H1 (cell line): Measurements from ENCODE around the gene MTX1. TPM values are rescaled to one million over a fixed set of nuclear protein-coding genes. Genes with fewer than 3 reads are reported as not detected.

Experiments
- CTCF ChIA-PET: fragments of 300-600 bp; sonication (Branson Sonifier 250); formaldehyde crosslinking; loops from one replicate; lab custom pipeline; 2021; ENCODE audit not compliant: partially characterized antibody; lab: Charles Lee
- POLR2A ChIA-PET: fragments of 300-600 bp; sonication (Branson Sonifier 250); formaldehyde crosslinking; loops from one replicate; lab custom pipeline; 2021; ENCODE audit warnings: inconsistent platforms; ENCODE audit not compliant: partially characterized antibody; lab: Charles Lee
- DNase-seq, 2 experiments: peaks; one replicate each; pipeline versions ENCODE4 v3.0.0 to v3.0.0-alpha.2; 2010 to 2022; ENCODE audit warnings: low spot score in 2 of 2, low read depth in 1 of 2, mixed read lengths in 1 of 2
- FAIRE-seq: peaks from 2 replicates; lab custom pipeline; 2011; peaks lifted over from hg19 to GRCh38; lab: Jason Lieb, UNC
- H2AFZ ChIP-seq: 2 replicates; pipeline ENCODE4 v1.8.1; 2012; ENCODE audit warnings: low read length, inconsistent platforms
- H2AK5ac ChIP-seq: 2 replicates; pipeline ENCODE4 v1.6.1; 2013; ENCODE audit warnings: low read depth, low read length
- H2BK120ac ChIP-seq: replicated peaks from 2 replicates; pipeline ENCODE3; 2013; ENCODE audit warnings: low read depth, low read length, inconsistent platforms
- H2BK12ac ChIP-seq: 2 replicates; pipeline ENCODE4 v1.6.1; 2013; ENCODE audit warnings: low read depth, low read length
- H2BK15ac ChIP-seq: 2 replicates; pipeline ENCODE4 v1.6.1; 2013; ENCODE audit warnings: low read length
- H2BK20ac ChIP-seq: 2 replicates; pipeline ENCODE4 v1.6.1; 2013; ENCODE audit warnings: low read length
- H2BK5ac ChIP-seq: 2 replicates; pipeline ENCODE4 v1.6.1; 2013; ENCODE audit warnings: low read depth, low read length
- H3K14ac ChIP-seq: 2 replicates; pipeline ENCODE4 v1.6.1; 2013; ENCODE audit warnings: inconsistent platforms; ENCODE audit not compliant: insufficient read length
- H3K18ac ChIP-seq: 2 replicates; pipeline ENCODE4 v1.6.1; 2013; ENCODE audit warnings: low read length; ENCODE audit errors: extremely low read depth
- H3K23ac ChIP-seq: 2 replicates; pipeline ENCODE4 v1.6.1; 2013; ENCODE audit warnings: inconsistent platforms; ENCODE audit not compliant: insufficient read length
- H3K23me2 ChIP-seq: 2 replicates; pipeline ENCODE4 v1.6.1; 2013; ENCODE audit warnings: low read depth, low read length
- H3K27ac ChIP-seq: 2 replicates; pipeline ENCODE4 v1.6.1; 2011; ENCODE audit warnings: low read depth, low read length, inconsistent platforms
- H3K27me3 ChIP-seq, 4 experiments: replicated peaks in 1 of 4; 1 replicate in 1 of 4; 2 replicates in 3 of 4; pipeline versions ENCODE4 v1.6.1 to v1.8.1; 2011 to 2013; ENCODE audit warnings: low read length in 3 of 4, mild to moderate bottlenecking in 3 of 4, inconsistent platforms in 2 of 4, mixed read lengths in 2 of 4, moderate library complexity in 1 of 4; ENCODE audit not compliant: control insufficient read depth in 3 of 4, insufficient read depth in 3 of 4; ENCODE audit errors: extremely low read depth in 1 of 4
- H3K36me3 ChIP-seq, 4 experiments: 2 replicates each; pipeline versions ENCODE4 v1.6.1 to v1.8.1; 2011 to 2013; ENCODE audit warnings: mild to moderate bottlenecking in 4 of 4, low read length in 3 of 4, moderate library complexity in 2 of 4, control low read depth in 1 of 4, inconsistent platforms in 1 of 4; ENCODE audit not compliant: insufficient read depth in 4 of 4, control insufficient read depth in 2 of 4
- H3K4ac ChIP-seq: replicated peaks from 2 replicates; pipeline ENCODE3; 2013; ENCODE audit warnings: low read length, low read depth, mixed read lengths, inconsistent platforms; ENCODE audit not compliant: insufficient read length
- H3K4me1 ChIP-seq, 4 experiments: replicated peaks in 1 of 4; 1 replicate in 1 of 4; 2 replicates in 3 of 4; pipeline versions ENCODE4 v1.6.1 to v1.8.1; 2011 to 2013; ENCODE audit warnings: low read length in 3 of 4, inconsistent platforms in 2 of 4, mixed read lengths in 1 of 4; ENCODE audit not compliant: insufficient read depth in 4 of 4, control insufficient read depth in 3 of 4
- H3K4me2 ChIP-seq, 2 experiments: 2 replicates each; pipeline versions ENCODE4 v1.6.1 to v1.8.1; 2011 to 2013; ENCODE audit warnings: low read depth in 2 of 2, low read length in 2 of 2, control low read depth in 1 of 2, inconsistent platforms in 1 of 2, mild to moderate bottlenecking in 1 of 2; ENCODE audit not compliant: insufficient read depth in 1 of 2
- H3K4me3 ChIP-seq, 4 experiments: fragments of 200-600, 300-600 bp in 1 of 4; sonication (generic), shearing (Covaris generic), sonication (Bioruptor Twin) in 1 of 4; 2 replicates each; pipeline versions ENCODE4 v1.5.1 to v1.8.1; 2011 to 2016; ENCODE audit warnings: low read length in 4 of 4, low read depth in 3 of 4, control low read depth in 2 of 4, inconsistent platforms in 2 of 4, mild to moderate bottlenecking in 2 of 4, mixed read lengths in 1 of 4, moderate library complexity in 1 of 4; ENCODE audit not compliant: insufficient read depth in 2 of 4; ENCODE audit errors: extremely low read depth in 1 of 4
- H3K56ac ChIP-seq: replicated peaks from 2 replicates; pipeline ENCODE3; 2013; ENCODE audit warnings: low read depth, mild to moderate bottlenecking, mixed read lengths, low read length, inconsistent platforms; ENCODE audit not compliant: insufficient read length
- H3K79me1 ChIP-seq: 2 replicates; pipeline ENCODE4 v1.6.1; 2013; ENCODE audit warnings: low read depth, low read length, control low read depth
- H3K79me2 ChIP-seq, 2 experiments: 2 replicates each; pipeline versions ENCODE4 v1.6.1 to v1.8.1; 2012 to 2013; ENCODE audit warnings: low read length in 2 of 2, mild to moderate bottlenecking in 2 of 2, inconsistent platforms in 1 of 2; ENCODE audit not compliant: insufficient read depth in 2 of 2, control insufficient read depth in 1 of 2
- H3K9ac ChIP-seq, 4 experiments: replicated peaks in 1 of 4; 1 replicate in 1 of 4; 2 replicates in 3 of 4; pipeline versions ENCODE4 v1.6.1 to v1.8.1; 2011 to 2013; ENCODE audit warnings: low read depth in 3 of 4, low read length in 3 of 4, control low read depth in 2 of 4, mild to moderate bottlenecking in 2 of 4, moderate library complexity in 2 of 4, inconsistent platforms in 1 of 4; ENCODE audit errors: extremely low read depth in 1 of 4
- H3K9me3 ChIP-seq, 2 experiments: 2 replicates each; pipeline versions ENCODE4 v1.6.1 to v1.8.1; 2012 to 2013; ENCODE audit warnings: mild to moderate bottlenecking in 2 of 2, moderate library complexity in 2 of 2, control low read depth in 1 of 2, inconsistent platforms in 1 of 2, low read depth in 1 of 2, low read length in 1 of 2, mixed read lengths in 1 of 2; ENCODE audit not compliant: insufficient read depth in 2 of 2
- H4K20me1 ChIP-seq, 2 experiments: replicated peaks in 1 of 2; 2 replicates each; pipeline versions ENCODE3 to v1.8.1; 2011 to 2013; ENCODE audit warnings: inconsistent platforms in 2 of 2, low read length in 2 of 2, mild to moderate bottlenecking in 1 of 2; ENCODE audit not compliant: insufficient read depth in 2 of 2, control insufficient read depth in 1 of 2
- H4K5ac ChIP-seq: 2 replicates; pipeline ENCODE4 v1.6.1; 2013; ENCODE audit warnings: low read length, low read depth, mixed read lengths, inconsistent platforms; ENCODE audit not compliant: insufficient read length
- H4K8ac ChIP-seq: 2 replicates; pipeline ENCODE4 v1.8.0; 2013; ENCODE audit warnings: mild to moderate bottlenecking, moderate library complexity, low read length, inconsistent platforms; ENCODE audit not compliant: insufficient read depth; ENCODE audit errors: extremely low read depth
- H4K91ac ChIP-seq: replicated peaks from 2 replicates; pipeline ENCODE3; 2013; ENCODE audit warnings: low read length, mixed read lengths, inconsistent platforms; ENCODE audit not compliant: insufficient read length
- HDAC2 ChIP-seq, 2 experiments: fragments of 300-600 bp in 1 of 2; sonication (generic) in 1 of 2; IDR thresholded peaks; 2 replicates each; pipeline ENCODE4 v1.6.1; 2011 to 2012; ENCODE audit warnings: low read depth in 2 of 2, low read length in 2 of 2, mild to moderate bottlenecking in 2 of 2, moderate library complexity in 2 of 2, borderline replicate concordance in 1 of 2, inconsistent platforms in 1 of 2
- HDAC6 ChIP-seq: IDR thresholded peaks from one replicate; pipeline ENCODE4 v1.7.1; 2012; ENCODE audit warnings: low read depth, mild to moderate bottlenecking, inconsistent platforms, low read length, moderate library complexity
- JUND ChIP-seq: IDR thresholded peaks from 2 replicates; pipeline ENCODE4 v1.6.1; 2011; ENCODE audit warnings: mild to moderate bottlenecking, improper control_type of control experiment, low read length
- KDM4A ChIP-seq: IDR thresholded peaks from one replicate; pipeline ENCODE4 v1.7.1; 2012; ENCODE audit warnings: low read depth, mild to moderate bottlenecking, moderate library complexity, low read length, inconsistent platforms; ENCODE audit not compliant: severe bottlenecking
- MAFK ChIP-seq: IDR thresholded peaks from 2 replicates; pipeline ENCODE4 v1.6.1; 2012; ENCODE audit warnings: low read depth, mild to moderate bottlenecking, improper control_type of control experiment, low read length
- NANOG ChIP-seq: IDR thresholded peaks from 2 replicates; pipeline ENCODE4 v1.6.1; 2011; ENCODE audit warnings: low read length, low read depth, mild to moderate bottlenecking, inconsistent platforms; ENCODE audit not compliant: insufficient read depth, poor library complexity, severe bottlenecking
- RFX5 ChIP-seq: IDR thresholded peaks from 2 replicates; pipeline ENCODE4 v1.6.1; 2011; ENCODE audit warnings: low read depth, low read length, improper control_type of control experiment, borderline replicate concordance
- SP4 ChIP-seq: IDR thresholded peaks from 2 replicates; pipeline ENCODE4 v1.6.1; 2012; ENCODE audit warnings: low read length, inconsistent platforms
- SUZ12 ChIP-seq: fragments of 200-600 bp; sonication (generic); IDR thresholded peaks from 2 replicates; pipeline ENCODE4 v1.6.1; 2012; ENCODE audit warnings: mild to moderate bottlenecking, inconsistent platforms, low read length, moderate library complexity, mixed read lengths
- TAF7 ChIP-seq: optimal IDR thresholded peaks from 2 replicates; pipeline ENCODE3; 2011; ENCODE audit warnings: low read depth, mild to moderate bottlenecking, inconsistent platforms, low read length, moderate library complexity, borderline replicate concordance
- TCF12 ChIP-seq: IDR thresholded peaks from 2 replicates; pipeline ENCODE4 v1.6.1; 2011; ENCODE audit warnings: low read depth, mild to moderate bottlenecking, low read length
- TEAD4 ChIP-seq: IDR thresholded peaks from 2 replicates; pipeline ENCODE4 v1.6.1; 2012; ENCODE audit warnings: low read depth, low read length, inconsistent platforms, mixed read lengths
- ZNF274 ChIP-seq: IDR thresholded peaks from 2 replicates; pipeline ENCODE4 v1.7.0; 2012; ENCODE audit warnings: low read length, borderline replicate concordance; ENCODE audit errors: extremely low read depth
- WGBS, 2 experiments: shearing (Covaris generic) in 1 of 2; methylation state at CpG; one replicate each; pipeline versions ENCODE4 v1.1.6 to v1.1.7; 2013 to 2015; ENCODE audit warnings: low lambda C conversion rate in 2 of 2, mixed read lengths in 2 of 2, inconsistent platforms in 1 of 2, low coverage in 1 of 2, missing lambda C conversion rate in 1 of 2; ENCODE audit not compliant: insufficient replicate concordance in 2 of 2, insufficient coverage in 1 of 2, insufficient read length in 1 of 2; ENCODE audit errors: extremely low coverage in 1 of 2, missing lambda C conversion rate in 1 of 2; 5-methylcytosine and 5-hydroxymethylcytosine counted together
- polyA plus RNA-seq, 7 experiments: library from polyadenylated mRNA; depleted of rRNA in 3 of 7; stranded (reverse) in 5 of 7; unstranded in 2 of 7; fragments of >200 nt in 5 of 7; fragments of 200-250 nt in 2 of 7; gene quantifications; 1 replicate in 5 of 7; 2 replicates in 1 of 7; 4 replicates in 1 of 7; pipeline versions ENCODE4 v1.2.1 to v1.2.3, GENCODE V29; 2011 to 2013; ENCODE audit warnings: missing spikeins in 2 of 7, mixed read lengths in 2 of 7
- total RNA-seq: library from RNA; stranded (reverse); fragmentation: NEBNext Ultra II Directional; extraction: Animal tissue kit (Norgen Biotek cat#: 25700); gene quantifications from 2 replicates; pipeline ENCODE4 v1.2.1, GENCODE V29; 2021

MTX1 gene
- total and polyA plus RNA-seq, 2 of the 8 experiments (the other 6 are each of a cell fraction or from before 2014, with no cell fraction given): 47.9 to 131 TPM

DNA sequence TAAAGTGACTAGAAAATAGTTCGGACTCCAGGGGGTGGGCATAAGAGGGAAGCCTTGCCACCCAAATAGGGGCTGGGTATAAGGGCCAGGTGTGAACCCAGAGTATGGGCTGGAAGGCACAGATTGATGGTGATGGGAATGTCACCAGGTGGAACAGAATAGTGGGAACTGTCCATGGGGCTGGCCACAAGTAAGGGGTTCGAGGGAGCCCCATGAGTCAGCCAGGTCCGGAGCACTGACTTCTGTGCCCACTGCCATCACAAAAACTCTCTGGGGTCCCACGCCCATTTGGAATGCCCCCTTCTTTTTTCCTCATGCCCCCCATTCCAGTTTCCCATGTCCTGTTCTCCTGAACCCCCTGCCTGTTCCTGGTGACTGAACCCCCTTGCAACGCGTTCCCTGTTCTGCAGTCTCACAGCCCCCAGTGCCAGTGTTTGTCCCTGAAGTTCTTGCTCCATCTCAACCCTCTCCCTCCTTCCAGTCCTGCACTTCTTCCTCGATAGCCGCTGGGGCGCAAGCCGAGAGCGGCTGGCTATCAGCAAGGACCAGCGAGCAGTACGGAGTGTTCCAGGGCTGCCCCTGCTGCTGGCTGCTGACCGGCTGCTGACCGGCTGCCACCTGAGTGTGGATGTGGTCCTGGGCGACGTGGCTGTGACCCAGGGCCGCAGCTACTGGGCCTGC, 27.0 kb upstream of the MTX1 start:
- Histone ChIP-seq H4K5ac (no peak overlapping the region), H3K4me2 (no peak overlapping the region), H3K9me3 (no peaks in the 10 kb centered on the region), H3K27me3 (no peaks in the 10 kb centered on the region), H3K9ac (no peak overlapping the region), H2BK12ac (no peak overlapping the region), H4K20me1 (peaks cover 5 to 7% of the 10 kb centered on the region in 2 experiments), H2BK20ac (no peak overlapping the region), H3K23me2 (no peaks in the 10 kb centered on the region; the same call in 1 of the 2 replicates), H4K91ac (no peak overlapping the region), H3K27ac (no peak overlapping the region), H3K4me1 (peaks cover 2 to 9% (median 6%) of the 10 kb centered on the region in 4 experiments), H2BK15ac (no peak overlapping the region), H2BK5ac (no peak overlapping the region), H3K79me2 (no peaks in the 10 kb centered on the region), H2BK120ac (no peak overlapping the region), H3K18ac (no peak overlapping the region), H3K4me3 (no peak overlapping the region), H3K14ac (no peak overlapping the region), H3K56ac (no peak overlapping the region), H4K8ac (no peak overlapping the region; the same call in none of the 2 replicates), H3K4ac (no peak overlapping the region), H2AFZ (no peak overlapping the region), H2AK5ac (no peak overlapping the region), H3K23ac (no peak overlapping the region), H3K79me1 (no peaks in the 10 kb centered on the region), H3K36me3 (peaks cover 15 to 49% (median 36%) of the 10 kb centered on the region in 4 experiments)
- ChIA-PET CTCF (interaction anchor here (7.9 kb wide), 1 partner anchor 12 kb away, joined by 107 read pairs; no protein-coding TSS in a partner anchor), POLR2A (interaction anchor here (20.5 kb wide), 1 partner anchor 20 kb away, joined by 512 read pairs; the partner anchor contains the start of genes MTX1 and THBS3)
- FAIRE-seq: no peak
- WGBS, 2 experiments: 97% methylated on average over 17 of the region's 18 CpGs; no CpG with 5 or more reads in 1 of the 2 experiments
- DNase-seq: no peak
- no peak for TF ChIP-seq TEAD4
- no peak for TF ChIP-seq MAFK
- TF ChIP-seq SUZ12: no peak
- TF ChIP-seq RFX5: no peak
- TF ChIP-seq HDAC6: no peak
- TF ChIP-seq ZNF274: no peak
- no peak for TF ChIP-seq HDAC2 (IDR thresholded peaks at IDR 0.05; ENCODE audit: borderline replicate concordance in 1 of 2, low read depth in 2 of 2, low read length in 2 of 2)
- no peak for TF ChIP-seq JUND
- TF ChIP-seq KDM4A: no peak
- no peak for TF ChIP-seq NANOG
- TF ChIP-seq TCF12: no peak
- no peak for TF ChIP-seq SP4
- TF ChIP-seq TAF7: no peak
